Astrocyte (in vitro differentiated cells and primary cell): ENCODE results near the gene POLN. TPM values are rescaled to one million over a fixed set of nuclear protein-coding genes. Genes with fewer than 3 reads are reported as not detected.

Source experiments
- DNase-seq: peaks from one replicate; pipeline ENCODE4 v3.0.0-alpha.2; 2010; ENCODE audit warnings: low read depth
- FAIRE-seq: peaks from 2 replicates; lab custom pipeline; 2011; peaks lifted over from hg19 to GRCh38; lab: Jason Lieb, UNC
- H2AFZ ChIP-seq: 2 replicates; pipeline ENCODE4 v1.6.0; 2012; ENCODE audit warnings: low read depth, low read length, inconsistent platforms
- H3K27ac ChIP-seq: 2 replicates; pipeline ENCODE4 v1.5.1; 2011; ENCODE audit warnings: low read depth, low read length, inconsistent platforms
- H3K27me3 ChIP-seq: 2 replicates; pipeline ENCODE4 v1.6.0; 2011; ENCODE audit warnings: low read length, inconsistent platforms; ENCODE audit not compliant: insufficient read depth
- H3K36me3 ChIP-seq: 2 replicates; pipeline ENCODE4 v1.5.1; 2011; ENCODE audit warnings: low read length, inconsistent platforms; ENCODE audit not compliant: insufficient read depth
- H3K4me1 ChIP-seq: 2 replicates; pipeline ENCODE4 v1.5.1; 2011; ENCODE audit warnings: low read length, inconsistent platforms; ENCODE audit not compliant: insufficient read depth
- H3K4me2 ChIP-seq: 2 replicates; pipeline ENCODE4 v1.6.0; 2012; ENCODE audit warnings: low read length, inconsistent platforms
- H3K4me3 ChIP-seq: 2 replicates; pipeline ENCODE4 v1.5.1; 2011; ENCODE audit warnings: low read depth, mild to moderate bottlenecking, low read length, inconsistent platforms; ENCODE audit not compliant: insufficient read depth
- H3K79me2 ChIP-seq: 2 replicates; pipeline ENCODE4 v1.6.0; 2012; ENCODE audit warnings: mild to moderate bottlenecking, low read length, inconsistent platforms; ENCODE audit not compliant: insufficient read depth
- H3K9ac ChIP-seq: 2 replicates; pipeline ENCODE4 v1.6.0; 2012; ENCODE audit warnings: mild to moderate bottlenecking, low read length, inconsistent platforms
- H3K9me3 ChIP-seq: 2 replicates; pipeline ENCODE4 v1.5.1; 2012; ENCODE audit warnings: low read depth, mild to moderate bottlenecking, low read length, inconsistent platforms; ENCODE audit not compliant: insufficient read depth
- H4K20me1 ChIP-seq: 2 replicates; pipeline ENCODE4 v1.6.0; 2012; ENCODE audit warnings: low read length, inconsistent platforms; ENCODE audit not compliant: insufficient read depth
- H3K27ac Mint-ChIP-seq: one replicate; pipeline ENCODE4 v1.8.0; 2021; ENCODE audit warnings: mild to moderate bottlenecking, mixed read lengths; ENCODE audit not compliant: unreplicated experiment
- H3K27me3 Mint-ChIP-seq: one replicate; pipeline ENCODE4 v1.8.0; 2021; ENCODE audit warnings: low read depth, mixed read lengths; ENCODE audit not compliant: unreplicated experiment
- H3K36me3 Mint-ChIP-seq: one replicate; pipeline ENCODE4 v1.8.0; 2021; ENCODE audit warnings: low read depth, mixed read lengths; ENCODE audit not compliant: unreplicated experiment
- H3K4me1 Mint-ChIP-seq: one replicate; pipeline ENCODE4 v1.8.0; 2021; ENCODE audit warnings: low read depth, mixed read lengths; ENCODE audit not compliant: unreplicated experiment
- H3K4me3 Mint-ChIP-seq: one replicate; pipeline ENCODE4 v1.8.0; 2021; ENCODE audit warnings: mild to moderate bottlenecking, moderate library complexity, mixed read lengths; ENCODE audit not compliant: unreplicated experiment
- H3K9me3 Mint-ChIP-seq: one replicate; pipeline ENCODE4 v1.8.0; 2021; ENCODE audit warnings: mild to moderate bottlenecking, mixed read lengths; ENCODE audit not compliant: unreplicated experiment
- EZH2 ChIP-seq: IDR thresholded peaks from 2 replicates; pipeline ENCODE4 v1.6.1; 2012; ENCODE audit warnings: mild to moderate bottlenecking, low read length, inconsistent platforms; ENCODE audit not compliant: insufficient read depth
- total RNA-seq: library from RNA; stranded (reverse); gene quantifications from 2 replicates; pipeline ENCODE4 v1.2.1, GENCODE V29; 2021
- TF ChIP-seq, protein P1 (sequence below): IDR thresholded peaks from 2 replicates; pipeline ENCODE4 v1.5.1; 2011; ENCODE audit warnings: low read depth, mild to moderate bottlenecking, inconsistent platforms, low read length, moderate library complexity; ENCODE audit not compliant: insufficient read depth

POLN gene
- total RNA-seq, 1 donor from 2014 or later, result 3.1 TPM

- H3K4me3 Mint-ChIP-seq, result no peak overlapping the region
- no peak for FAIRE-seq
- peaks cover 3% of the 10 kb centered on the region for H3K4me1 Mint-ChIP-seq
- DNase-seq, result no peak
- Histone ChIP-seq H3K9ac (no peak overlapping the region), H3K27ac (no peak overlapping the region), H3K9me3 (no peaks in the 10 kb centered on the region), H3K4me1 (no peaks in the 10 kb centered on the region), H3K36me3 (no peaks in the 10 kb centered on the region), H3K27me3 (no peaks in the 10 kb centered on the region), H3K4me2 (no peak overlapping the region), H3K79me2 (no peaks in the 10 kb centered on the region), H2AFZ (no peak overlapping the region), H4K20me1 (no peaks in the 10 kb centered on the region), H3K4me3 (no peak overlapping the region)
- H3K36me3 Mint-ChIP-seq, result peaks cover 9% of the 10 kb centered on the region
- H3K27me3 Mint-ChIP-seq, result peaks cover 10% of the 10 kb centered on the region
- peaks cover 6% of the 10 kb centered on the region for H3K9me3 Mint-ChIP-seq
- no peak overlapping the region for H3K27ac Mint-ChIP-seq
- TF ChIP-seq, protein P1, sequence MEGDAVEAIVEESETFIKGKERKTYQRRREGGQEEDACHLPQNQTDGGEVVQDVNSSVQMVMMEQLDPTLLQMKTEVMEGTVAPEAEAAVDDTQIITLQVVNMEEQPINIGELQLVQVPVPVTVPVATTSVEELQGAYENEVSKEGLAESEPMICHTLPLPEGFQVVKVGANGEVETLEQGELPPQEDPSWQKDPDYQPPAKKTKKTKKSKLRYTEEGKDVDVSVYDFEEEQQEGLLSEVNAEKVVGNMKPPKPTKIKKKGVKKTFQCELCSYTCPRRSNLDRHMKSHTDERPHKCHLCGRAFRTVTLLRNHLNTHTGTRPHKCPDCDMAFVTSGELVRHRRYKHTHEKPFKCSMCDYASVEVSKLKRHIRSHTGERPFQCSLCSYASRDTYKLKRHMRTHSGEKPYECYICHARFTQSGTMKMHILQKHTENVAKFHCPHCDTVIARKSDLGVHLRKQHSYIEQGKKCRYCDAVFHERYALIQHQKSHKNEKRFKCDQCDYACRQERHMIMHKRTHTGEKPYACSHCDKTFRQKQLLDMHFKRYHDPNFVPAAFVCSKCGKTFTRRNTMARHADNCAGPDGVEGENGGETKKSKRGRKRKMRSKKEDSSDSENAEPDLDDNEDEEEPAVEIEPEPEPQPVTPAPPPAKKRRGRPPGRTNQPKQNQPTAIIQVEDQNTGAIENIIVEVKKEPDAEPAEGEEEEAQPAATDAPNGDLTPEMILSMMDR, result no peak
- no peak for TF ChIP-seq EZH2
These were observed 86.7 kb downstream of the POLN start for GRCh38 chr4:2155246-2155645.

DNA sequence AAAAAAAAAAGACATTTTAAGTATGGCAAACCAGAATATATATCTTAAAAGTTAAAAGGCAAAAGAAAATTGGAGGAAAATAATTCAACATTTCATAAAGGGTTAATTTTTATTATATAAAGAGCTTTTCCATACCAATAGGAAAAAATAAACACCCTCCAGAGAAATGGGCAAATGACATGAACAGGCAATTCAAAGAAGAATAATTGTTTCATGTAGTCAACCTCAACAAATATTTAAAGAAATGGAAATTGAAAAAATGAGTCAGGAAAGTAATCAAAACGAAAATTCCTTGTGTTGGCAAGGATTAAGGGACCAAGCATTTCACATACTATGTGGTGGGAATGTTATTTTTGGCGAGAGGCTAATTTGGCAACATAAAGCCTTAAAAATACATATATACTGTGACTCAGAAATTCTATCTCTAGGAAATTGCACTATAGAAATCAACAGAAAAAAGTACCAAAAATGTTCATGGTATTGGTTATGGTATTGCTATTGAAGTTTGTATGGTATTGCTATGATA, 87.6 kb downstream of the POLN start:
- H3K4me1 ChIP-seq, result no peaks in the 10 kb centered on the region
- TF ChIP-seq, protein P1, result no peak
- TF ChIP-seq EZH2, result no peak
- H3K4me1 Mint-ChIP-seq, result no peaks in the 10 kb centered on the region
- peaks cover 10% of the 10 kb centered on the region for H3K27me3 Mint-ChIP-seq
- peaks cover 6% of the 10 kb centered on the region for H3K9me3 Mint-ChIP-seq
- no peak overlapping the region for H3K27ac Mint-ChIP-seq
- H3K27ac ChIP-seq, result no peak overlapping the region
- peaks cover 9% of the 10 kb centered on the region for H3K36me3 Mint-ChIP-seq
- H3K9ac ChIP-seq, result no peak overlapping the region
- DNase-seq (no peak), FAIRE-seq (no peak)
- H3K4me3 Mint-ChIP-seq, result no peak overlapping the region
- no peak overlapping the region for H3K4me3 ChIP-seq
- no peaks in the 10 kb centered on the region for H3K79me2 ChIP-seq
- no peak overlapping the region for H2AFZ ChIP-seq
- no peaks in the 10 kb centered on the region for H3K9me3 ChIP-seq
- H4K20me1 ChIP-seq, result no peaks in the 10 kb centered on the region
- H3K4me2 ChIP-seq, result no peak overlapping the region
- H3K27me3 ChIP-seq, result no peaks in the 10 kb centered on the region
- H3K36me3 ChIP-seq, result no peaks in the 10 kb centered on the region

- Histone ChIP-seq H3K36me3 (no peaks in the 10 kb centered on the region), H4K20me1 (no peaks in the 10 kb centered on the region), H3K9me3 (no peaks in the 10 kb centered on the region), H3K4me2 (no peak overlapping the region), H3K27me3 (no peaks in the 10 kb centered on the region), H3K79me2 (no peaks in the 10 kb centered on the region), H3K4me3 (no peak overlapping the region), H3K9ac (no peak overlapping the region), H3K4me1 (no peaks in the 10 kb centered on the region), H2AFZ (no peak overlapping the region), H3K27ac (no peak overlapping the region)
- H3K4me3 Mint-ChIP-seq, result no peak overlapping the region
- no peak overlapping the region for H3K27ac Mint-ChIP-seq
- H3K4me1 Mint-ChIP-seq, result no peaks in the 10 kb centered on the region
- H3K27me3 Mint-ChIP-seq, result peaks cover 16% of the 10 kb centered on the region
- DNase-seq (no peak), FAIRE-seq (no peak)
- peaks cover 5% of the 10 kb centered on the region for H3K36me3 Mint-ChIP-seq
- no peak for TF ChIP-seq EZH2
- TF ChIP-seq, protein P1, result no peak
- peaks cover 4% of the 10 kb centered on the region for H3K9me3 Mint-ChIP-seq
These were observed 90.4 kb downstream of the POLN start for GRCh38 chr4:2151544-2151943.
